Upper lobe of right lung (tissue), 1 donor: Measurements from ENCODE around the gene RPS6KA1. TPM values are rescaled to one million over a fixed set of nuclear protein-coding genes. Genes with fewer than 3 reads are reported as not detected.

ENCODE experiments used
- ATAC-seq: fragments of 200-7000 bp; cut with Tn5 transposase; one replicate; pipeline ENCODE4 v1.9.1; 2020; ENCODE audit warnings: mild to moderate bottlenecking, moderate library complexity
- DNase-seq: peaks from one replicate; pipeline ENCODE4 v3.0.0-alpha.2; 2020
- H3K27ac ChIP-seq: fragments of 200-600 bp; one replicate; pipeline ENCODE4 v1.8.0; 2022
- H3K27me3 ChIP-seq: fragments of 200-600 bp; one replicate; pipeline ENCODE4 v1.8.0; 2022; ENCODE audit warnings: mild to moderate bottlenecking
- H3K36me3 ChIP-seq: fragments of 200-600 bp; one replicate; pipeline ENCODE4 v1.8.0; 2022
- H3K4me1 ChIP-seq: fragments of 200-600 bp; one replicate; pipeline ENCODE4 v1.8.0; 2022
- H3K4me3 ChIP-seq: fragments of 200-600 bp; one replicate; pipeline ENCODE4 v1.8.0; 2022; ENCODE audit warnings: mild to moderate bottlenecking
- H3K9me3 ChIP-seq: fragments of 200-600 bp; one replicate; pipeline ENCODE4 v1.8.0; 2022
- intact Hi-C: fragments of 100-400 bp; cut with DNase I; formaldehyde crosslinking; loops from one replicate; pipeline ENCODE4 v1.11.0; 2022
- total RNA-seq: library from RNA; stranded (reverse); fragmentation: NEBNext Ultra II Directional; extraction: Animal tissue kit (Norgen Biotek cat#: 25700); gene quantifications from one replicate; pipeline ENCODE4 v1.2.1, GENCODE V29; 2021
- TF ChIP-seq, protein P1 (sequence below): fragments of 200-600 bp; IDR thresholded peaks from one replicate; pipeline ENCODE4 v1.8.0; 2022; ENCODE audit warnings: antibody characterized with exemption
- donor health status: DM: no; HTN: yes; CAD: no; lungs with severe emphysema.

Gene RPS6KA1
- total RNA-seq, 1 donor from 2014 or later: 124 TPM

DNA sequence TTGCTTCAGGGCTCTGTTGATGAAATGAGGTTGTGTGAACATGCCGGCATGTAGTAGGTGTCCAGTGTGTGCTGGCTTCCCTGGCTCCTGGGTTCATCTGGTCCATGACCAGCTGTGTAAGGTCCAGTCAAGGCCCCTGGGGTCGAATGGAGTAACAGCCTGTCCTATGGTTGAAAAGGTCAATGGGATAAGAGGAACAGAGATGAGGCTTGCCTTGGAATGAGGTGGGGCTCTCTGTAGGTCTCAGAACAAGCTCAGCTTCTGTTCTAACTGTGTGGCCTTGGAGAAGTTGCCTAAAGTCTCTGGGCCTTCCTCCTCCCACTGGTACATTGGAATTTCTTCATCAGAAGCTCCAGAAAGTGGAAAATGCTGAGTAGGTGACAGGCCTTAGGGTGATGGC lies 26.6 kb downstream of the RPS6KA1 start:
- peak overlapping the region; percentile 36 for H3K27ac ChIP-seq
- intact Hi-C loops: no loop called here
- no peaks in the 10 kb centered on the region for H3K4me1 ChIP-seq
- H3K27me3 ChIP-seq: no peaks in the 10 kb centered on the region
- peaks cover 89% of the 10 kb centered on the region for H3K36me3 ChIP-seq
- DNase-seq (no peak), ATAC-seq (peak; percentile 57)
- TF ChIP-seq, protein P1, sequence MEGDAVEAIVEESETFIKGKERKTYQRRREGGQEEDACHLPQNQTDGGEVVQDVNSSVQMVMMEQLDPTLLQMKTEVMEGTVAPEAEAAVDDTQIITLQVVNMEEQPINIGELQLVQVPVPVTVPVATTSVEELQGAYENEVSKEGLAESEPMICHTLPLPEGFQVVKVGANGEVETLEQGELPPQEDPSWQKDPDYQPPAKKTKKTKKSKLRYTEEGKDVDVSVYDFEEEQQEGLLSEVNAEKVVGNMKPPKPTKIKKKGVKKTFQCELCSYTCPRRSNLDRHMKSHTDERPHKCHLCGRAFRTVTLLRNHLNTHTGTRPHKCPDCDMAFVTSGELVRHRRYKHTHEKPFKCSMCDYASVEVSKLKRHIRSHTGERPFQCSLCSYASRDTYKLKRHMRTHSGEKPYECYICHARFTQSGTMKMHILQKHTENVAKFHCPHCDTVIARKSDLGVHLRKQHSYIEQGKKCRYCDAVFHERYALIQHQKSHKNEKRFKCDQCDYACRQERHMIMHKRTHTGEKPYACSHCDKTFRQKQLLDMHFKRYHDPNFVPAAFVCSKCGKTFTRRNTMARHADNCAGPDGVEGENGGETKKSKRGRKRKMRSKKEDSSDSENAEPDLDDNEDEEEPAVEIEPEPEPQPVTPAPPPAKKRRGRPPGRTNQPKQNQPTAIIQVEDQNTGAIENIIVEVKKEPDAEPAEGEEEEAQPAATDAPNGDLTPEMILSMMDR: no peak
- H3K4me3 ChIP-seq: no peak overlapping the region
- H3K9me3 ChIP-seq: no peaks in the 10 kb centered on the region

DNA sequence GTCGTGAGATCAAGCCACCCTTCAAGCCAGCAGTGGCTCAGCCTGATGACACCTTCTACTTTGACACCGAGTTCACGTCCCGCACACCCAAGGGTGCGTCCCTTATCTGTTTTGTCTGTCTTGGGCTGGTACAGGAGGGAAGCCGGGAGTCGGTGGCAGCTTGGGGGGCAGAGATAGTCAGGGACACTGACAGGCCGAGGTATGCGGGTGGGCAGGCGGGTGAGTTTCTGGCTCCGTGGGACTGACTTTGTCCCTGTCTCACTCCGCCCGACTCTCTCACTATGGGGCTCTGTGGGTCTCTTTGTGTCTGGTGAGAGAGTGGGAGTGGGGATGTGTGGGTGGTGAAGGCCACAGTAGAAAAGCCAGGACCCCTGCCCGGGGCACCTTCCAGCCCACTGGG lies 27.4 kb downstream of the RPS6KA1 start:
- no peak overlapping the region for H3K27ac ChIP-seq
- TF ChIP-seq, protein P1: no peak
- ATAC-seq (no peak), DNase-seq (no peak)
- no peaks in the 10 kb centered on the region for H3K27me3 ChIP-seq
- H3K36me3 ChIP-seq: peaks cover 89% of the 10 kb centered on the region
- intact Hi-C loops: no loop called here
- no peaks in the 10 kb centered on the region for H3K9me3 ChIP-seq
- no peak overlapping the region for H3K4me3 ChIP-seq
- no peaks in the 10 kb centered on the region for H3K4me1 ChIP-seq

DNA sequence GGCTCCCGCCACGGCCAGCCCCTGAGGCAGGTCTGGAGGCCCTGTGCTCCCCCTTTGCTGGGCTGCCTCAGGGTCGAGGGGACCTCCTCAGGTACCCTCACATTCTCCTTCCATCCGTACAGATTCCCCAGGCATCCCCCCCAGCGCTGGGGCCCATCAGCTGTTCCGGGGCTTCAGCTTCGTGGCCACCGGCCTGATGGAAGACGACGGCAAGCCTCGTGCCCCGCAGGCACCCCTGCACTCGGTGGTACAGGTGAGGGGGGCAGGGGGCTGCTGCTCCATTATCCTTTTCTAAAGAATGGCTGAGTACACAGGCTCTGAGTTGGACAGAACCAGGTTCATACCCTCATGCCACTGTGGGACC lies 29.1 kb downstream of the RPS6KA1 start:
- Histone ChIP-seq H3K27ac (no peak overlapping the region), H3K36me3 (peaks cover 89% of the 10 kb centered on the region), H3K27me3 (no peaks in the 10 kb centered on the region), H3K4me3 (no peak overlapping the region), H3K4me1 (no peaks in the 10 kb centered on the region), H3K9me3 (no peaks in the 10 kb centered on the region)
- DNase-seq (no peak), ATAC-seq (no peak)
- TF ChIP-seq, protein P1: no peak
- intact Hi-C loops: no loop called here

DNA sequence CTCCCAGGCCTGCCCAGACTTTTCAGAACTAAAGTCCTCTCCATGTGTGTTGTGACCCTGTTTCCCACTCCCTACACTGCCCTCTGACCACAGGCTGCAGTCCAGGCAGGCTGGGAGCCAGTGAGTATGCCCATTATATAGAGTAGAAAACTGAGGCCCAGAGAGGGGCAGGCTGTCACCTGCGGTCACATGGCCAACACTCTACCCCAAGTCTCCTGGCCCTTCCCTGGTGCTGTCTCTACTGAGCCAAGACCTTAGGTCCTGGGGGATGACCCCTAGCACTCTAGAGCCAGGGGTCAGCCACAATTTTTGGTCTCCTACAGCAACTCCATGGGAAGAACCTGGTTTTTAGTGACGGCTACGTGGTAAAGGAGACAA lies 30.8 kb downstream of the RPS6KA1 start:
- intact Hi-C loops: no loop called here
- Histone ChIP-seq H3K27ac (no peak overlapping the region), H3K9me3 (no peaks in the 10 kb centered on the region), H3K4me3 (no peak overlapping the region), H3K4me1 (no peaks in the 10 kb centered on the region), H3K27me3 (no peaks in the 10 kb centered on the region), H3K36me3 (peaks cover 87% of the 10 kb centered on the region)
- ATAC-seq (no peak), DNase-seq (no peak)
- TF ChIP-seq, protein P1: no peak

DNA sequence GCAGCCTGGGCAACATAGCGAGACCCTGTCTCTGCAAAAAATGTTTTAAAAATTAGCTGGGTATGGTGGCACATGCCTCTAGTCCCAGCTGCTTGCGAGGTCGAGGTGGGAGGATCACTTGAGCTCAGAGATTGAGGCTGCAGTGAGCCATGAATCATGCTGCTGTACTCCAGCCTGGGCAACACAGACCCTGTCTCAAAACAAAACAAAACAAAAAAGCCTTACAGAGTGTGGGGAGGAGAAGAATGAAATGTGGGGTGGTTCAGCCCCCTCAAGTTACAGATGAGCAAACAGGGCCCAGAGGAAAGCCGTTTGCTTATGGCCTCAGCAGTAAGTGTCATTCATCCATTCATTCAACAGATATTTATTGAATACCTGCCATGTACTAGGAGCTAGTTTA lies 40.7 kb downstream of the RPS6KA1 start:
- no peak overlapping the region for H3K4me3 ChIP-seq
- peaks cover 84% of the 10 kb centered on the region for H3K36me3 ChIP-seq
- TF ChIP-seq, protein P1: no peak
- H3K4me1 ChIP-seq: no peaks in the 10 kb centered on the region
- intact Hi-C loops: no loop called here
- H3K27ac ChIP-seq: no peak overlapping the region
- no peak for ATAC-seq
- no peak for DNase-seq
- no peaks in the 10 kb centered on the region for H3K9me3 ChIP-seq
- no peaks in the 10 kb centered on the region for H3K27me3 ChIP-seq

DNA sequence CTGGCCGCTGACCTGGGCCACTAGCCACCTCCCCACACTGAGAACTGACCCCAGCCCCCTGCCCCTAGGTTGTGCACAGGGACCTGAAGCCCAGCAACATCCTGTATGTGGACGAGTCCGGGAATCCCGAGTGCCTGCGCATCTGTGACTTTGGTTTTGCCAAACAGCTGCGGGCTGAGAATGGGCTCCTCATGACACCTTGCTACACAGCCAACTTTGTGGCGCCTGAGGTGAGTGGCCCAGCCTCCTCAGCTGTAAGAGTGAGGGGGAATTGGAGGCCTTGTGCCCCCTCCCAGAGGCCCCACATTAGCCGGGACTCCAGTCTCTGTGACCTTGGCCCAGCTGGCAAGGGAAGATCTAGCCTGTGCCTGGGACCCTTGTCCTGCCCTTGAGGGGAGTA lies 41.8 kb downstream of the RPS6KA1 start:
- TF ChIP-seq, protein P1: no peak
- ATAC-seq (no peak), DNase-seq (no peak)
- Histone ChIP-seq H3K27ac (no peak overlapping the region), H3K4me3 (no peak overlapping the region), H3K27me3 (no peaks in the 10 kb centered on the region), H3K36me3 (peaks cover 84% of the 10 kb centered on the region), H3K9me3 (no peaks in the 10 kb centered on the region), H3K4me1 (no peaks in the 10 kb centered on the region)
- intact Hi-C loops: no loop called here
